Stimulated activated CD8-positive, alpha-beta memory T cell treated with anti-CD3 and anti-CD28 coated beads, Interleukin-7, amount 100 ng/mL, for 24 hours (primary cell): ENCODE results near the gene WHRN.

ENCODE experiments used
- DNase-seq: peaks from one replicate; pipeline ENCODE4 v3.0.0-alpha.2; 2020; ENCODE audit warnings: low read depth

Gene WHRN

DNA sequence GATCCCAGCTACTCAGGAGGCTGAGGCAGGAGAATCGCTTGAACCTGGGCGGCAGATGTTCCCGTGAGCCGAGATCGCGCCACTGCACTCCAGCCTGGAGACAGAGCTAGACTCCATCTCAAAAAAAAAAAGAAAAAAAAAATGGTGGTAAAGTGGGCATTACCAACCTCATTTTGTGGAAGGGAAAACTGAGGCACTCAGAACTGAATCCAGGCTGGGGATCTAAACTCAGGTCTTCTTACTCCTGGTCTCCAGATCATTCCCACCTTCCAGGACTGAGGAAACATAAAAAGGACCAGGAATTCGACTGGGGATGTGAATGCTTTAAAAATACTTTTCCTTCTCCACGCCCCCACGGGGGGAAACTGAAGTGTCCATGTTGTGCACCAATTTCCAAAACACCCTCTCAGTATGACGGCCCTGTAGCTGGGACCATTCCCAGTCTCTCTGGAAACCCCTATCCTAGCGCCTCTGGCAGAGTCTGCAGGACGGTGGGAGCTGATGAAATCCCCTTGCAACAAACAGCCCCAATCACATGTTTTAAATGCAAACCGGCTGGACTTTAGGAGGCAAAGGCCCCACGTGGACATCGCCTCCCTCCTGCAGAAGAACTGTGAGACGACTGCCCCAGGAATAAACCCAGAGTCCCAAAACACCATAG lies 108.6 kb downstream of the WHRN start:
- no peak for DNase-seq

DNA sequence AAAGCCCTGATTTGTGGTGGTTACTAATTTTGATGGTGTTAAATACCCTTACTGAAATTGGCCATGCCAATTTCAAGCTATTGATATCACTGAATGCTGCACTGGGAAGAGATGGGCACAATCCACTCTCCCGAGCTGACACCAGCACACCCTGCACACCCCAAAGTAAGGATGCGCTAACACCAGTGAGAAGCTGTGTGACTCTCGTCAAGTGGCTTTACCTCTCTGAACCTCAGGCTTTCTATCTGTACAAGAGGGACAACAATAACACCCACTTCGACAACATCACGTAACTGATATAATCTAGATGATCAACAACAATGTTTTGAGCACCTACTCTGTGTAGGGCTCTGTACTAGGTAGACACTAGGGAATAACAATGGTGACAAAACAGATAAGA lies 109.5 kb downstream of the WHRN start:
- no peak for DNase-seq

DNA sequence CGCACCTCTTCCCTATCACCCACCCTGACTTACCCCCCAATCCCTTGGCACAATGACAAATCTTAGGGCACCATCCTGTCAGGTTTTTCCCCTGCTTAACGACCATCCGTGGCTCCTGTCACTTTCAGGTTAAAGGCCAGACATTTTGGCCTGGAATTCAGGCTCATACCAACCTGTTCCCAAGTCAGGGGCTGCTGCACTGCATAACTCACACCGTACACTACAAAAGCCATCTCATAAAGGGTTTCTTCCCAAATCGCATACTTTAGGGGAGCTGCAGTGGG lies 110.0 kb downstream of the WHRN start:
- DNase-seq = no peak

DNA sequence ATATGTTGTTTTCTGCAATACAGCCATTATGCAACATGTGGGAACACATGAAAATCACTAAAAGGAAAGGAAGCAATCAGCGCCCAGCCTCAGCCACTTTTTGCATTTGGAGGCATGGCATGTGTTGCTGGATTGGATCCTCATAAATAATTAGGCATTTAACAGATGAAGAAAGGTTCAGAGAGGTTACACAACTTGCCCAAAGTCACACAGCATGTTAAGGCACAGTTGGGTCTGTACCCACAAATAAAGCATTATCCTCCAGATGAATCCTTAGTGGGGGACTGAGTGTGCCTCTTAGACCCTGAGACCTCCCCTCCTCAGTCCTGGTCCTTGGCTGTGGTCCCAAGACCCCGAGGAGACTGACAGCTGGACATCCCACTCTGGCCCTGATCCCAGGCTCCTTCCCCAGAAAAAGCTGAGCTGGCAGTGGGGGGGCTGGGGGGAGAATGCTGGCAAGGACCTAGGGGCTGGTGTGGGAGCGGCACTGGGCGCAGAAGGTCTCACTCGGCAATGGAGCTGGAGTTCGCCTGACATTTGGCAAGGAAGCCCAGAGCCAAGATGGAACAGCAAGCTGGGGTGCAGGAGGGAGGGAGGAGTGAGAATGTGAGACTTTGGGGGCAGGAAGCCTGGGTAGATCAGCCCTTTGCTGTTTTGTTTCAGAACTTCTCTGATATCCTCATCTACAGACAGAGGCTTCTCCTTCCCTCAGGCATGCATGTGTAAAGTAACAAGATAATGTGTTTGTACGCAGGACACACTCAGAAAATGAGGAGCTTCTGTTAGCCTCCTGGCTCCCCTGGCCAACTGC lies 110.5 kb downstream of the WHRN start:
- no peak for DNase-seq

DNA sequence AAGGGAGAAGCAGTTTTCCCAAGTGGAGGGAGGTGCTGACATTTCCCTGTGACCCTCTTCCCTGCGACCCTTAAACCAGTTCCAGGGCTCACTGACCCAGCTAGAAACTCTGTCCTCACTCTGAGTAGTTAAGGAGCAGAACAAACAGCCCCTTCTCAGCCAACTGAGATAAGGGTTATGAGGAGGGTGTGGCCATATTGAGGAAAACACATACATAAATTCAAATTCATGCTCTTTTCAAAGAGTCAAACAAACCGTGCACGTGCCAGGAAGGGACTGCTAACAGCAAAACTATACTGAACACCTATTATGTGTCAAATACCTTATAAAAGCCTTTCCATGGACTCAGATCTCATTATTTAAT lies 112.5 kb downstream of the WHRN start:
- no peak for DNase-seq

DNA sequence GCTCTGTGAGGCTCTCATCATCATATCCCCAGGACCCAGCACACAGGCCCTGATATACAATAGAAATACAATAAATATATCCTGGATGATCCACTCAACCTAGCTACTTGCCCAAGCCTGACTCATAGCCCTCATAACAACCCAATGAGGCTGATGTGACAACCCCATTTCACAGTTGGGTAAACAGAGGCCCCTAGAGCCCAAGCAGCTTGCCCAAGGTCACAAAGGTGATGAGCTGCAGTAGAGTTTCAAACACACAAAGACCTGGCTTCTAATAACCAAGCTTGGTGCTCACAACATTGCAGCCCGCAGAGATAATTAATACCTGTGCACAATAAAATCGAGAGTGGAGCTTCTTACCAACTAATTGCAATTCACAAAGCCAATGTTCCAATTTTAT lies 114.3 kb downstream of the WHRN start:
- no peak for DNase-seq

DNA sequence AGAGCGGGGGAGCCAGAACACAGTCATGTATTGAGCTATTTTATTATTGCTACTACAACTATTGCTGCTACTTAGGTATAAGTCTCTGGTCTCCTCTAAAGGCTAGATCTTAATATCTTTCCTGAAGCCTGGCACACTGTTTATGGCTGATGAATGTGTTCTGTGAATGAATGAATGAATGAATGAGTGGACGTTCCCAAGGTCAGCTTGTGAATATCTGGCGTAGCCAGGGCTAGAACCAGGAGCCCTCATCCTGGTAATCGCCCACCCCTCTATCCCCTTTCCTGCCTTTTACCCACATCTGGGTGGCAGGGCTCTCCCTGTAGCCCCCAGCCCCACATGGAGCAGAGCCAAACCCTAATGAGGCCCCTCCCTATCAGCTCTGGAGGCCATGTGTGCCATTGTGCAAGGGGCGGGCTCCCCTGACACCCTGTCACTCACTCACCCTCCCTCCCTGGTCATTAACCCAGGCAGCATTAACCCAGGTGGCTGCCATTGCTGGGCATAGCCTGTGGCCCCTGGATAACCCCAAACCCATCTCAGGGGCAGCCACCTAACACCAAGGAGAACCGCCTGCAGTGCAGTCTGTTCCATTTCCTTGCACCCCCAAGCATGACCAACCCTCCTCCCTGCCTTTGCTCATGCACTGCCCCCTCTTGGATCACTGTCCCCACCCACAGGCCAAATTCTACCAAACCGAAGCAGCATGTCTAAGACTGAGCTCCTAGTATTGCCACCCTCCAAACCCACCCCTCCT lies 115.5 kb downstream of the WHRN start:
- DNase-seq = no peak

DNA sequence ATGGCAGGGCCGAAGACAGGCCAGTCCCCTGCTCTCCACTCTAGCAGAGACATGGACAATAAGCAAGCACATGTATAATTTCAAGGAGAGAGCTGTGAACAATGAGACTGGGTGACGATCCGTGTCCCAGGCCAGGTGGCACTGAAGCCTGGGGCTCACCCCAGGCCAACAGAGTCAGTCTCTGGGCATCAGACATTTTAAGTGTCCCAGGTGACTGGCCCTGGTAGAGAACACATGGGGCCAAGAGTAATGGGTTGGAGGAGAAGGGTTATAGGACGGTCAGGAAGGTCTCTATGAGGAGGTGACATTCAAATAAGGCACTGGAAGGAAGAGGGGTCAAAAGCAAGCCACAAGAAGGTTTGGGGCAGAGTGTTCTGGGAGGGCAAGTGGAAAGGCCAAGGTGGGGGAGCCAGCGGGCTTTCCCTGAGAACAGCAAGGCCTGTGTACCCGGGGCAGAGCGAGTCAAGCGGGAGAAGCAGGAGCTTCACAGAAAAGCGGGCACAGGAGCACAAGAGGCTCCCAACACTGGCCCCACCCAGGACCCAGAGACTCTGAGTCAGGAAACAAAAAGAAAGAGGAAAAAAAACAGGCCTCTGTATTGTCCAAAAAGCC lies 116.4 kb downstream of the WHRN start:
- no peak for DNase-seq

DNA sequence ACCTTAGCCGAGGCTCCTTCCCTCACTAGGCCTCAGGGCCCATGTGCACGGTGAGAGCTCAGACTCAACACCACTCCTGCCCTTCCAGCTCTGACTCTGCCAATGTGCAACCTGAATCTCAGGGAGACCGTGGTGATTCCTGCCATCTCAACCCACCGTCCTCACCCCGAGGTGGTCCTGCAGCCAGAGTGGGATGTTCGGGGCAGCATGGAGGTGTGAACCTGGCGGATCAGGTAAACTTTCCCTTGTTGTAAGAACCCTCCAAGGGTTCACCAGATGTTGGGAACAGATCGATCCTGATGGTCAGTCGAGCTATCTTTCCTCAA lies 117.0 kb downstream of the WHRN start:
- no peak for DNase-seq

DNA sequence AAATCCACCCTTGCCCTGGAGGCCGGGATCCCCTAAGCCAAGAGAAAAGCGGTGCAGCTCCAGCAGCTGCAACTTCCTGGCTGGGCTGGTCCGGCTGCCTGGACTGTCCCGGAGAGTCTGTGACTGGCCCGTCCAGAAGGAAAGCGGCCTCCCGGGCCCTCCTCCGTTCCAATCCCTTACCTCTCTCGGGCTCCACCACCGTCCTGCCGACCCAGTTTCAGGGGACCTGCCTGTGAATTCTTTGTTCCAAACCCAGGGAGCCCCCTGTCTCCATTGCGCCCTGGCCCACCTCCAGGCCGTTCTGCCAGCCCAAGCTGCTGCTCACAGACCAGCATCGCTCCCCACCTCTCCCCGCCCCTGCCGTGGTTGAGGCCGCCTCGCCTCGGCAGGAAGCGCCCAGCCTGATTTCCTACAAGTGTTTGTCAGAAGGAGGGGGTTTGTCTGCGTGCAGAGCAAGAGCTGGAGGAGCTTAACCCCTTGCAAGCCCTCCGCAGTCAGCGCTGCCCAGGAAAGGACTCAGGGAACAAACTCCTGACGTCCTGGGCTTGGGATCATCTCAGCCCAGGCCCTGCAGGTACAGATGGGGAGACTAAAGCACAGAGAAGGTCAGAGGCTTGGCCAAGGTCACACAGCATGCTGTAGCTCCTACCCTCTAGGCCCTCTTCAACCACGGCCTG lies 117.5 kb downstream of the WHRN start, which contains the start of gene AKNA:
TSS of gene AKNA (minus strand) at position 303 of the 677 bp plus-strand sequence. CDS start 6,649 bp downstream, outside the sequence.
- peak; percentile 53 for DNase-seq

DNA sequence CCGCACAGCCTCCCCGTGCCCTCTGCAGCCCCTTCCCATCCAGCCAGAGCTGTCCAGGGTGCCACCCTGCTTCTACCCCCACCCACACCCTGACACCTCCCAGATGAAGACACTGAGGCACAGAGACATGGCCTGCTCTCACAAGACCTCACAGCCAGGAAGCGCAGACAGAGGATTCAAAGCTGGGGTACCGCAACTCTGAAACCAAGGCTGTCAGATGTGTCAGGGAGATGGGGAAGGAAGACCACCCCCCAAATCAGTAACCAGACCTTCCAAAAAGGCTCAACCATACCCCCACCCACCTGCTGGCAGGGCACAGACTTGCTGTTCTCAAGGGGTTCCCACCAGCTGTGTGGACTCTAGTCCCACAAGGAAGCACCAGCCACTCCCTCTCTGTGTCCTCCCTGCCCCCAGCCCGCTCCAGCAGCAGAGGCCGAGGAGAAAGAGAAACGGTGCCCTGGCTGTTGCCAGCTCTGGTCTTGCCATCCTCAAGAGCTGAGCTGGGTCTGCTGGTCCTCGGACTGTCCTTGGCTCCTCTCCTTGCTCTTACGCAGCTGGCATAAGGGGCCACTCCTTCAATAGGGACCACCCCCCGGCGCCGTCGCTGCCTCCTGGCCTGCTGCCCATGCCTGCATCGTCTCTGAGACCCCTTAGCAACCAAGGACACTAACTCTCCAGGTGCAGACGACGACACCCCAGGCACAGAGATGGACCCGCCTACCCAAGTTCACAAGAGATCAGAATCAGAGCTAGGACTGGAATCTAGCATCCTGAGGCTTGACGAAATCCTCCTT lies 118.2 kb downstream of the WHRN start:
- no peak for DNase-seq

DNA sequence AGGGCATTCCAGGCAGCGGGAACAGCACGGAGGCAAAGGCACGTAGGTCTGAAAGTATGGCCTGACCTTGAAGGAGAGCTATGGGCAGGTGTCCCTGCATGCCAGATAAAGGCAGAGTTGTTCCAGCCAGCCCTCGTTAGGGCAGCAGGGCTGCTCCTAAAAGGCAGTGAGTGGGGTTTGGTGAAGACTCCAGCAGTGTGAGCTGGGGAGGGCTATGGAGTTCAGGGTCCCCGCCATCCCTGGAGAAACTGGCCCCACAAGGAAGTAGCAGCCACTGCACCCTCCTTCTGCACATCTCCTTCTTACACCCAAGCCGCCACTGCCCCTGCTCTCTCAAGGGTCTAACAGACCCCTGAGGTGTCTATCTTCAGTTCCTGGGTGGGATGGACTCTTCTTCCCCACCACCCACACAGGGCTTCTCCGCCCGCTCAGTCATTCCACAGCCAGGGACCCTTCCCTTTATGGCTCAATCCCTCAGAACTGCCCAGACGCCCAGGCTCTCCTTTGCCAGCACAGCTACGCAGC lies 118.8 kb downstream of the WHRN start:
- DNase-seq = no peak

DNA sequence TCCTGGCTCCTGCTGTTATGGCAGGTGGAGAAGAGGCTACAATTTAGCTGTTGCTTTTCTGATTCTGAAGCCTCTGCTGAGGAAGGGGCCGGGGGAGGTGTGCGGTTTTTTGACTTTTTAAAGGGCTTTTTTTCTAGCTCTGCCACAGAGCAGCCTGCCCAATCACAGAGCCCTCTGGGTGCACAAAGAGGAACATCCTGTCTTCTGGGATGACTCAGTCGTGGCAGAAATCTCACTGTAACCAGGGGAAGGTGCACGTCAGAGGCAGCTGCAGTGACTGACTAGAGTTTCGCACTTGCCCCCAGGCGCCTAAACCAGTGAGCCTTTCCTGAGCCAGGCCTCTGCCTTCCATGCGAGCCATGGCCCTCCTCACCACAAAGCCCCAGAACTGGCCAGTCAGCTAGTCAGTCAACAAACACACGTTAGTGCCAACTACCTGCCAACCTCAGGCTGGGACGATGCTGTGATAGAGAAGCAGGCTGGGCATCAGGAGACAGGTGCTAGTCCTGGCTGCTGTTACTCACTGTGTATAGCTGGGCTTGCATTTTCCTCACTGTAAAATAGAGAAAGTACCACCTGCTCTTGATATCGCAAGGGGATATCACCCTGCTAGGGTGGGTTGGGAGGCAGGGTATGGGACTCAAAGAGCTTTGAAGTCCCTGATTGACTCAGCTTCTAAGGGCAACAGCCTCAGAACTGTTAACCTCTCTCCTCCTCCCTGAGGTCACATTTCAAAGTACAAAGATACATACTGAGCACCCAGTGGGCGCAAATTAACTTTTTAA lies 119.7 kb downstream of the WHRN start:
- DNase-seq = peak; percentile 73

DNA sequence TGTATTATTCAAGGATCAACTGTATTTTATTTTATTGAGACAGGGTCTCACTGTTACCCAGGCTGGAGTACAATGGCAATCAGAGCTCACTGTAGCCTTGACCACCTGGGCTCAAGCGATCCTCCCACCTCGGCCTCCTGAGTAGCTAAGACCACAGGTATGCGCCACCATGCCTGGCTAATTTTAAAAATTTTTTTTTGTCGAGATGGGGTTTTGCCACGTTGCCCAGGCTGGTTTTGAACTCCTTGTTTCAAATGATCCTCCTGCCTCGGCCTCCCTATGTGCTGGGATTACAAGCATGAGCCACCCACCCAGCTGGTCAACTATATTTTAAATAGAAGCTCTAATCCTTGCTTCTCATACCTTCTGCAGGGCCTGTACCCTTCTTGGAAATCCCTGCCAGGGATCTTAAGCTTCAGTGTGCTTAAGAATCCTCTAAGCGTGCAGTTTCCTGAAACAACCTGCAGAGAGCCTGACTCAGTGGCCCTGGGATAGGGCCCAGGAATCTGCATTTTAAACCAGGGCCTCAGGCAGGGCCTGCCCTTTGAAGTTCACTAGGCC lies 120.4 kb downstream of the WHRN start:
- no peak for DNase-seq

DNA sequence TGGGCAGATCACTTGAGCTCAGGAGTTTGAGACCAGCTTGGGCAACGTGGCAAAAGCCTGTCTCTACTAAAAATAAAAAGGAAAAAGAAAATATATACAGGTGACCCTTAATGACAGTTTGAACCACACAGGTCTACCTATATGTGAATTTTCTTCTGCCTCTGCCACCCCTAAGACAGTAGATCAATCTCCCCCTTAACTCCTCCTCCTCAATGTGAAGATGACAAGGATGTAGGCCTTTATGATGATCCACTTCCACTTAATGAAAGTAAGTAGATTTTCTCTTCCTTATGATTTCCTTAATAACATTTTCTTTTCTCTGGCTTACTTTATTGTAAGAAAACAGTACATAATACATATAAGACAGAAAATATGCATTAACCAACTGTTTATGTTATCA lies 120.9 kb downstream of the WHRN start:
- no peak for DNase-seq

DNA sequence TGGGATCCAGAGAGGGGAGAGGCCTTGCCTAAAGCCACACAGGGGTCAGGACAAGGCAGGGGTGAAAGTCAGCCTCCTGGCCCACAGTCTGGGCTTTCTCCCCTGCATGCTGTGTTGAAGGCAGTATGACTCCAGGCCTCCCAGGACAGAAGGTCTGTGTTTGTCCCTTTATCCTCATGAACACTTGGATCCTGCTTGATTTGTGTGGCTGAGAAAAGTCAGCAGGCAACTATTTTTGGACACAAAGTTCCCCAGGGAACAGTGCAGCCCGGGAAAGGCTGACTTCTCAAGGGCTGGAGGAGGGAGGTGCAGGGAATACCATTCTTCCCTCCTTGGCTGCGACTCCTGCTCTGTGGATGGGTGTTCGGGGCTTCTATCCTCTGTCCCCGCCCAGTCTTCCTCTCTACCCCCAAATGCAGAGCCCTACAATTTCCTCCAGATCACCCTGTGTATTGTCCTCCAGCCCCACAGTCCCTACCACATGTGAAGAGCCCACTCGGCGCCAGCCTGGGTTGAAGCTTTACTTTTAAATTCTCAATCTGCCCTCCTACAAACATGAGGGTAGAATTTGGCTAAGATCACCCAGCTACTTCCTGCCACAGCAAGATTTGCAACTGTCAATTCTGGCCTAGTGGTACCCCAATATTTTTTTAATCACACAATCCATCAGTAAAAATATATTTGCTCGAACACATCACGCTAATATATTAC lies 121.6 kb downstream of the WHRN start:
- DNase-seq = no peak

DNA sequence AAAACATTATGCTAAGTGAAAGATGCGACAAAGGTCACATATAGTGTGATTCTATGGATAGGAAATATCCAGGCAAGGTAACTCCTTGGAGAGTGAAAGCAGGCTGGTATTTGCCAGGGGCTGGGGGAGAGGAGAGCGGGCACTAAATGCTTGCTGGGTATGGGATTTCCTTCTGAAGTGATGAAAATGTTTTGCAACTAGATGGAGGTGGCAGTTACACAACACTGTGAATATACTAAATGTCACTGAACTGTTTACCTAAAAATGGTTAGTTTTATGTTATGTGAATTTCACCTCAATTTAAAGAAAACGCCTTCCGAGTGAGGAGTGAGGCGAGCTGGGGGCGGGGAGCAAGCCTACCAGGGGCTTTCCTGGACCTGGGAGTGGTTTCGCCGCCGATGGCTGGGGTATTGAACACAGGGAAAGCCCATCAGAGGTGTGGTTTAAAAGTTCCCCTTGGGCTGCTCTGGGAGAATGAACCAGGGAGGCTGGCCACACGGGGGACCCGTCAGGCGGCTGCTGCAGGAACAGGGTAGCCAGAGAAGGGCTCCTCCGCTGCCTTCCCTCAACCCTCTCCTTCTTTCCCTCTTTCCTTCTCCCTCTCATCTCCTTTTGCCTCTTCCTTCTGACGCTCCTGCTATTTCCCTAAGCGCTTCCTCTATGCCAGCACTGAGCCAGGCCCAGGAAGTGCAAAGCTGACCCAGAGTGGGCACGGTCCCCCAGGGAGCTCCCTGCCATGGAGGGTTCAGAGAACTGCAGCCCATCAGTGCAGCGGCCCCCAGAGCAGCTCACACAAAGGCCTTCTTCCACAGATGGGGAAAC lies 122.4 kb downstream of the WHRN start:
- DNase-seq = peak; percentile 38

DNA sequence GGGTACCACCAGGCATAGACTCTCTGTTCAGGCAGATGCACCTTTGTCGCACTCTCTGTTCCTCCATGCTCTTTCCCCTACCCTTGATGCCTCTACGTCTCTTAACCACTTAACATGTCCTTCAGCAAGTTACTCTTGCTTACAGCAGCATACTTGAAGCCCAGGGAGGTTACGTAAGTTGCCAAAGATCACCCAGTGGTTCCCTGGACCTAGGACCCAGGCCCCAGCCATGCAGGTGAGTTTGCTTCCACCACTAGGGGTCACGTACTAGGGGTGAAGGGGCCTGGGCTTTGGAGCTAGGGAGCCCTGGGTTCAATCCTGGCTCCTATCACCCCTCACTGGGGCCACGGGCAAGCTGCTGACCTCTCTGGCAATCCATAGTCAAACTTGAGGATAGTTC lies 126.4 kb downstream of the WHRN start:
- DNase-seq = no peak

DNA sequence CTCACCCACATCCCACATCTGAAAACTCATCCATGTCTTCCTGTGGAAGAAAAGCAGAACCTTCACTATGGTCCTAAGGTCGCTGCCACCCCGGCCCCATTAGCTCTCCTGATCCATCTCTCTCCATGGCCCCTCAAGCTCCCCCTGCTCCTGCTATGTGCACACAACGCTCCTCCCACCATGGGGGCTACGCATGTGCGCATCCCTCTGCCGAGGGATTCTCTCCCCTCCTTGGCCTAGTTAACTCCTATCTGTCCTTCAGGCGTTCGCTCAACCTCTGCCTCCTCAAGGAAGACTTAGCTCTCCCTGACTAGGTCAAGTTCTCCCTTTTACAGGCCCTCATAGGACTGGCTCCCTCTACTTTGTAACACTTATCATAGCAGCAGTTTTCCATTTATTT lies 127.3 kb downstream of the WHRN start:
- no peak for DNase-seq
